ENCODE measurements around the gene DDO. TPM values are rescaled to one million over a fixed set of nuclear protein-coding genes. Genes with fewer than 3 reads are reported as not detected.

DDO gene
- total RNA-seq, 1 experiment from 2014 or later = 1.6 TPM

DNA sequence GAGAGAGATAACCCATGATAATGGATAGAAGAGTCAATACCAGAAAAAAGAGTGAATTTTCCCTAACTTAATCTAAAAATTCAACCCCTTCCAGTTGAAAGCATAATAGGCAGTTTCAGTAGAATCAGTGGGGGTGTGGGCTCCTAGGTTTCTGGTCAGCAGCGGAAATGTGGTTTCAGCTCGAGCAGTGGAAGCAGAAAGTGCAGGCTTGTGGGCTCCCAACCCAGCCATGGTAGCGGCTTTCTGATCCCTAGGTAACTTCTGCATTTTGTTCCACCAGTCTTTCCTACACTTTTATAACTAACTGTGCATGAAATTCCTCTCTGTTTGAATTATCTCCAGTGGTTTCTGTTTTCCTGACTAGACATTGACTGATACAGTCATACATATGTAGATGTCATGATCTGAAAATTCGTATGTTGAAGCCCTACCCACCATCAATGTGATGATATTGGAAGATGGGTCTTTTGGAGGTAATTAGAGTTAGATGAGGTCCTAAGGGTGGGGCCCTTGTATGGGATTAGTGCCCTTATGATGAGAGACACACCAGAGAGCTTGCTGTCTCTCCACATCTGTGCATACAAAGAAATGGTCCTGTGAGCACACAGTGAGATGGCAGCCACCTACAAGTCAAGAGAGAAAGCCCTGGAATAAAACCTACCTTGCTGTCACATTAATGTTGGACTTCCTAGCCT lies 6.5 kb upstream of the DDO start:
- Mint-ChIP-seq H3K27ac (ENCODE audit: unreplicated experiment) (no peak overlapping the region), H3K9me3 (ENCODE audit: low read depth, unreplicated experiment) (no peaks in the 10 kb centered on the region), H3K4me1 (ENCODE audit: low read depth, unreplicated experiment) (no peaks in the 10 kb centered on the region), H3K27me3 (ENCODE audit: unreplicated experiment) (peaks cover 54% of the 10 kb centered on the region), H3K36me3 (ENCODE audit: insufficient read depth, unreplicated experiment) (no peaks in the 10 kb centered on the region), H3K4me3 (ENCODE audit: low read depth, unreplicated experiment) (no peak overlapping the region)
- intact Hi-C loops (cut with micrococcal nuclease; ENCODE audit: unreplicated experiment) = no loop called here
- no TSS peak for BruUV-seq (replicated peaks)
- no peak for TF ChIP-seq CTCF (IDR thresholded peaks at IDR 0.05; ENCODE audit: unreplicated experiment)
- DNase-seq = no peak
- CTCF ChIA-PET = interaction anchor here (0.5 kb wide), 1 partner anchor 320 kb away, joined by 8 read pairs; no protein-coding TSS in a partner anchor

GRCh38 chr6:110419028-110419739 lies 3.8 kb upstream of the DDO start:
- Mint-ChIP-seq H3K4me3 (ENCODE audit: low read depth, unreplicated experiment) (no peak overlapping the region), H3K27ac (ENCODE audit: unreplicated experiment) (no peak overlapping the region), H3K27me3 (ENCODE audit: unreplicated experiment) (peaks cover 27% of the 10 kb centered on the region), H3K36me3 (ENCODE audit: insufficient read depth, unreplicated experiment) (peaks cover 8% of the 10 kb centered on the region), H3K4me1 (ENCODE audit: low read depth, unreplicated experiment) (peaks cover 10% of the 10 kb centered on the region), H3K9me3 (ENCODE audit: low read depth, unreplicated experiment) (no peaks in the 10 kb centered on the region)
- intact Hi-C loops (cut with micrococcal nuclease; ENCODE audit: unreplicated experiment) = no loop called here
- TF ChIP-seq CTCF (IDR thresholded peaks at IDR 0.05; ENCODE audit: unreplicated experiment) = no peak
- CTCF ChIA-PET = no interaction called here
- no TSS peak for BruUV-seq (replicated peaks)
- no peak for DNase-seq

- CTCF ChIA-PET = no interaction called here
- Mint-ChIP-seq H3K27me3 (ENCODE audit: unreplicated experiment) (peaks cover 21% of the 10 kb centered on the region), H3K9me3 (ENCODE audit: low read depth, unreplicated experiment) (no peaks in the 10 kb centered on the region), H3K4me1 (ENCODE audit: low read depth, unreplicated experiment) (peaks cover 10% of the 10 kb centered on the region), H3K4me3 (ENCODE audit: low read depth, unreplicated experiment) (no peak overlapping the region), H3K36me3 (ENCODE audit: insufficient read depth, unreplicated experiment) (peaks cover 8% of the 10 kb centered on the region), H3K27ac (ENCODE audit: unreplicated experiment) (no peak overlapping the region)
- no peak for DNase-seq
- no peak for TF ChIP-seq CTCF (IDR thresholded peaks at IDR 0.05; ENCODE audit: unreplicated experiment)
- BruUV-seq (replicated peaks) = no TSS peak
- intact Hi-C loops (cut with micrococcal nuclease; ENCODE audit: unreplicated experiment) = no loop called here
Observed at GRCh38 chr6:110418594-110418993, 3.2 kb upstream of the DDO start.

DNA sequence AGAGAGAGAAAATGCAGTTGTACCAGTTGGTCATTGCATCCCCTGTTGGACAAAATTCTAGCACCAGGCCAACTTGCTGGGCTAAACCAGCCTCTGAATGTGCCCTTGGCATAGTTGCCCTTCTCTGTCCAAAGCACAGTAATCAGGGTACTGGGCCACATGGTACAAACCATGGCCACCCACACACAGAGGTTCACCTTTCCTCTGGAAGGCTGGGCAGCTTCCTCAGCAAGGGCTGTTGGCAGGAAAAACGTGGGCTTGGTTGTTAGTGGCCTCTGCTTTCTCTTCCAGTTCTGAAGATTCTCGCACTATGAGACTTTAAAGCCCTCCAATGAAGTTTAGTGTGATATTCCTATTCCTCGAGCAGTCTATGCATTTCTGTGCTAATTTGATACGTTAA lies 706 bp downstream of the DDO start:
- H3K9me3 Mint-ChIP-seq (ENCODE audit: low read depth, unreplicated experiment) = no peaks in the 10 kb centered on the region
- intact Hi-C loops (cut with micrococcal nuclease; ENCODE audit: unreplicated experiment) = no loop called here
- DNase-seq = no peak
- H3K36me3 Mint-ChIP-seq (ENCODE audit: insufficient read depth, unreplicated experiment) = peaks cover 8% of the 10 kb centered on the region
- BruUV-seq (replicated peaks) = no TSS peak
- no peak for TF ChIP-seq CTCF (IDR thresholded peaks at IDR 0.05; ENCODE audit: unreplicated experiment)
- H3K27me3 Mint-ChIP-seq (ENCODE audit: unreplicated experiment) = no peaks in the 10 kb centered on the region
- peaks cover 10% of the 10 kb centered on the region for H3K4me1 Mint-ChIP-seq (ENCODE audit: low read depth, unreplicated experiment)
- CTCF ChIA-PET = interaction anchor here (1.1 kb wide), 1 partner anchor 10 kb away, joined by 3 read pairs; no protein-coding TSS in a partner anchor
- H3K27ac Mint-ChIP-seq (ENCODE audit: unreplicated experiment) = no peak overlapping the region
- peak overlapping the region; percentile 53 for H3K4me3 Mint-ChIP-seq (ENCODE audit: low read depth, unreplicated experiment)

Data from Calu3 (cell line).